Activated gamma-delta T cell treated with Interleukin-2 at 50 U/mL for 16 hours (primary cell): ENCODE measurements around the gene PEX26.
A peak's percentile ranks its signal among the peaks of the same experiment; 100 is the strongest.
"Not testable (repeated sequence)": the region's sequence is repeated elsewhere in the genome, so short reads cannot be mapped to it uniquely, and the experiment has no call there.

Experiments used
- DNase-seq: peaks from one replicate; pipeline ENCODE4 v3.0.0-alpha.2; 2020

Gene PEX26

DNA sequence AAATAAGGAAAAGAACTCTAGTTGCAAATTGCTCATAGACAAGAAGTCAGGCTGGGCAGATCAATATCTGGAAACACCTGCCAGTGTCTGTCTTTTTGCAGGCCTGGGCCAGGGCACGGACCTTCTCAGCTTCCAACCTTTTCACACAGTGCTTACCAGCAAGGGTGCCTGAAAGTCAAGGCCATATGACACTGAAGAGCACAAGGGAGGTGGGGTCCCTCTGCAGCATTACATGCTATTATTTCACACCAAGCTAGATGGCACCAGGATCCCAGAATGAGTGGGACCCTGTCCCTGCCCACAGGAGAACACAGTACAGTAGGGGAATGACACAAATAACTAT lies 5.9 kb upstream of the PEX26 start:
- no peak for DNase-seq

DNA sequence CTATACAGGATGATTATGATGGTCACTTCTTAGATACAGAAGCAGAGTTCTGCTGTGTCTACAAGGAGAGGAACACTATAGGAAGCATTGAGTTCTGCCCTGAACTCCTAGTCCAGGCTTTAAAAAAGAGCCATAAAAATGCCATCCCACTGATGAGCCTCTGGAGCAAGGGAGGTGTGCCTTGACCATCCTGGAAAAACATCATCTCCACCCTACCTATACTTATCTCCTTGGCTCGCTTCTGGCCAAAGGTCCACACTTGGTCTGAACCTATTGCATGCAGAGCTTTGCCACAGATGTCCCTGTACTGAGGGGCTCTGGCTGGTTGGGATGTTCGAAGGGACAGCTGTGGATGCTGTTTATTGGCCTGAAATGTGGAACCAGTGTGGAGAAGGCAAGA lies 4.3 kb upstream of the PEX26 start:
- DNase-seq, result no peak

DNA sequence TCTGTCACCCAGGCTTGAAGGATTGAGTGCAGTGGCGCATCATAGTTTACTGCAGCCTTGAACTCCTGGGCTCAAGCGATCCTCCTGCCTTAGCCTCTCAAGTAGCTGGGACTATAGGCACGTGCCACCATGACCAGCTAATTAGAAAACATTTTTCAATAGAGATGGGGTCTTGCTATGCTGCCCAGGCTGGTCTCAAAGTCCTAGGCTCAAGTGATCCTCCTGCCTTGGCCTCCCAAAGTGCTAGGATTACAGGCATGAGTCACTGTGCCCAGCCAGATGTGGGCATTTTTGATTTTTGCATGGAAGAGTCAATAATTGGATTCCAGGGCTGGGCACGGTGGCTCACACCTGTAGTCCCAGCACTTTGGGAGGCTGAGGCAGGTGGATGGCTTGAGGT lies 3.9 kb upstream of the PEX26 start:
- not testable (repeated sequence) for DNase-seq

GRCh38 chr22:18075101-18075719 lies 2.6 kb upstream of the PEX26 start:
- no peak for DNase-seq

GRCh38 chr22:18075720-18076497 lies 1.9 kb upstream of the PEX26 start:
- peak; percentile 18 for DNase-seq

- no peak for DNase-seq
These were observed 627 bp upstream of the PEX26 start for GRCh38 chr22:18077087-18077638.

- peak; percentile 22 for DNase-seq
These were observed 695 bp downstream of the PEX26 start for GRCh38 chr22:18078329-18079041.

DNA sequence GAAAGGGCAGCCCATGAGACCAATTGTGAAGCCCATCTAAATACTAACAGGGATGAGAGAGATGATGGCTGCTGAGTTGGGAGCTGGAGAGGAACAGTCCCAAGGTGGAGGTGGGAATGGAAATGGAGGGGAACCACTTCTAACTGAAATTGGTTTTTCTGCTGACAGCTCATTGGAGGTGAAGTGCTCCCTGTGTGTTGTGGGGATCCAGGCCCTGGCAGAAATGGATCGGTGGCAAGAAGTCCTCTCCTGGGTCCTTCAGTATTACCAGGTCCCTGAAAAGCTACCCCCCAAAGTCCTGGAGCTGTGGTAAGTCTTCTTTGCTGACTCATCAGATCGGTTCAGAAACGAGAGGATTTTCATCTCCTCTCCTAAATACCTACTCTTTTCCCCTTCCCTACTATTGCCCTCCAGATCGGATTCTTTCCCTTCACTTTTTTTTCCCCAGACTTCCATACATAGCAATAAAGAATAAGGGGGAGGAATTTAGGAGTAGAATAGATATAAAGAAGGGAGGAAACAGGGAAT lies 2.0 kb downstream of the PEX26 start:
- DNase-seq, result no peak

- no peak for DNase-seq
These were observed 3.6 kb downstream of the PEX26 start for GRCh38 chr22:18081416-18081815.

DNA sequence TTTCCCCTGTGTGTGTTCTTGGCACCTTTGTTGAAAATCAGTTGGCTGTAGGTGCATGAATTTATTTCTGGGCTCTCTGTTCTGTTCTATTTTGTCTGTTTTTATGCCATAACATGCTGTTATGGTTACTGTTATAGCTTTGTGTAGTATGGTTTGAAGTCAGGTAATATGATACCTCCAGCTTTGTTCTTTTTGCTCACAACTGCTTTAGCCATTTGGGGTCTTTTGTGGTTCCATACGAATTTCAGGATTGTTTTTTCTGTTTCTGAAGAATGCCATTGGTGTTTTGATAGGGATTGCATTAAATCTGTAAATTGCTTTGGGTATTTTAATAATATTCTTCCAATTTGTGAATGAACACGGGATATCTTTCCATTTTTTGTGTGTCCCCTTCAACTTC lies 4.7 kb downstream of the PEX26 start:
- no peak for DNase-seq

GRCh38 chr22:18083406-18083805 lies 5.6 kb downstream of the PEX26 start:
- no peak for DNase-seq

DNA sequence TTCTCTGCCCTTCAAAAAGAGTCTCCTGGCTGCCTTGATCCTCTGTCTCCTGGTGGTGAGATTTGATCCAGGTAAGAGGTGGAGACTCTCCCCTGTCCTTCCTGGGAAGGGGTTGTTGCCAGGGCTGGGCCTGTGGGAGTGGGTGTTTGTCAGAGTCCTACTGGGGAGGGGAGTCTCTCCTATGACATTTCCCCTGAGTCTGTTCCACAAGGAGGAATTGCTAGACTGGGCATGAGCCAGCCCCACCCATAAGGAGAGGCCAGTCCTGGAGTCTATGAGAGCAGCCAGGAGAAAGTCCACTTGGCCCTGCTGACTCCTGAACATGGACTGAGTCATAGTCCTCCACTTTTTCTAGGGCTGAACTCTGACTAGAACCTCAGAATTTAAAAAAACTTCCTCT lies 7.4 kb downstream of the PEX26 start:
- DNase-seq, result no peak

- DNase-seq, result no peak
These were observed 9.6 kb downstream of the PEX26 start for GRCh38 chr22:18087350-18087855.

- no peak for DNase-seq
These were observed 11.2 kb downstream of the PEX26 start for GRCh38 chr22:18088825-18089568.

DNA sequence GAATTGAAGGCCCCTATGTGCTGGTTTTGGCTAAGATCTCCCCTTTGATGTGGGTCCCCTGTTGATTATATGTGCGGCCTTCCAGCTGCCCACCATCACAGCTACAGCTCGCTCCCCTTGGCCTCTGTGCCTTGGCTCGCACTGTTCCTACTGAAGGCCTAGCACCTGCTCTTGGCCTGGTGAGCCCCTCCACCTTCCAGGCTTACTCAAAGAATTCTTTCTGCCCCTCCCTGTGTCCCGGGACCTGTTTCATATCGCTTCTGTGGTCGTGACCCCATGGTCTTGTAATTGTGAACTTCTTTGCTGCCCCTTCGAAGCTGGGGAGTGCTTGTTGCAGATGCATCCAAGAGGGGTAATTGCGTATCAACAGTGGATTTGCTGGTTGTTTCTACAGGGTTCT lies 12.5 kb downstream of the PEX26 start:
- DNase-seq, result no peak

DNA sequence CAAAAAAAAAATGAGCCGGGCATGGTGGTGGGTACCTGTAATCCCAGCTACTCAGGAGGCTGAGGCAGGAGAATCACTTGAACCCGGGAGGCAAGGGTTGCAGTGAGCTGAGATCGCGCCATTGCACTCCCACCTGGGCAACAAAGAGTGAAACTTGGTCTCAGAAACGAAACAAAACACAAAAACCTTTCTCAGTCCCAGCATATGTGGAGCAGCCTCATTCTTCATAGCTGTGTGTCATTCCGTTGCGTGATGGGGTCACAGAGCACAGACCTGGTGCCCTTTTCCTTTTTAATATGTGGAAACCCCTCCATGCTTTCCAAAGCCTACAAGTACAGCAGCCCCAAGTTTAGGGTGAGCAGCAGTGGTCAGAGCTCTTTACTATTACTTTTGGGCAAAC lies 13.7 kb downstream of the PEX26 start:
- no peak for DNase-seq

DNA sequence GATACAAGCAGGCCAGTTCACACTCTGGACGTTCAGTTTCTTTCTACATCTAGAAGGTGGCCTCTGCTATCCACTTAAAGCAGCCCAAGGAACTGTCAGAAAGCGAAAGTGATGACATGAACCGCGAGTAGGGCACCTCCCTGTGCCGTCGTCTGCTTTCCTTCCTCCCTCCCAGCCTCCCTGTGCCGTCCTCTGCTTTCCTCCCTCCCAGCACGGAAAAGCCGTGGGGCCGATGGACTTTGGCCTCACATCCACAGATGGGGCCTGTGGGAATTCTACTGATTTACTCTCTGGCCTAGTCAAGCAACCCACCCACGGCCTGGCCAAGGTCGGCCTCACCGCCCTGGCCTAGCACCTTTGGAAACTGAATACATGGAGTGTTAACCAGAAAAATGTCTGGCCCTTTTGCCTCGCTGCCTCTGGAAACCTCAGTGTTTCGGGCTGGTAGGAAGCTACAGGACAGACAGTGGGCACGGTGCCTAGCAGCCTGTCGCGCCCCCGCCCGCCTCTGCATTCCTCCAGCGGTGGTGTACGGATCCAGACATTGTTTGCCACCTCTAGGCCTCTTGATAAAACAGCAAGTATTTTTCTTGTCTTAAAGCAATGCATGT lies 14.2 kb downstream of the PEX26 start:
- no peak for DNase-seq

DNA sequence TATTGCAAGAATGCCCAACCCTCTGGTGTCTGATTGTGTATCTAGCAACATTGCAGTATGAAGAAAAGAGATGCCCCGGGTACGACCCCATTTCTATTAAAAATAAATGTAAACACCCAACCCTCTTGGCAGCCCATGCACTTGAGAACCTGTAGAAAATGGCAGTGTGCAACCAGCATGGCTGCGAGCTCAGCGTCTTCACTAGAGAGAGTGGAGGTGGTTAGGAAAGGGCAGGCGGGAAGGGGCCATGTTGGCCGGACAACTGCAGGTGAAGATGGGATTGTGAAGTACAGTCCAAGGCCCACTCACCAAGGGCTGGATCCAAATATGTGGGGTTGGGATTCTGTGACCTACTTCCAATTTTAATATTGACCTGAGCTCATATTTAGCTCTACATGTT lies 15.9 kb downstream of the PEX26 start:
- no peak for DNase-seq

- DNase-seq, result no peak
These were observed 17.5 kb downstream of the PEX26 start for GRCh38 chr22:18095101-18095805.

- DNase-seq, result no peak
These were observed 19.0 kb downstream of the PEX26 start for GRCh38 chr22:18096823-18097222.

GRCh38 chr22:18100781-18101180 lies 23.0 kb downstream of the PEX26 start:
- DNase-seq, result no peak

DNA sequence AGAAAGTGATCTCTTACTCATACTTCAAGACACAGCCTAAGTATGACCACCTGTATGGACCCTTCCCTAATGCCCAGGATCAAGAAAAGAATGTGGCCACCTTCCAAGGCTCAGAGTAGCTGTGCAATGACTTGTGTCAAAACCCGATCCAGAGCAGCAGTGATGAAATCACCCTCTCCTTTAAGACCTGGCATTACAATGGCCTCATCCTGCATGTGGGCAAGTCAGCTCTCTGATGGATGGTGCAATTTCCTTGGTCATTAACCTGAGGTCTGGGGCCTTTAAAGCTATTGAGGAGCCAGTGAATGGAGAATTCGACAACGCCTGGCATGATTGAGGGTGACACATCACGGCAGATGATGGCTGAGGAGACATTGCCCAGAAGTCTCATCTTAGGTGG lies 23.7 kb downstream of the PEX26 start:
- DNase-seq, result no peak
